Upper lobe of left lung (tissue), 4 donors: ENCODE results near the gene ALDH1A1.

Experiments
- EP300 ChIP-seq, 4 donors: sonication (generic); formaldehyde crosslinking; IDR thresholded peaks; one replicate each; pipeline ENCODE4 v1.5.1; 2017; ENCODE audit warnings: antibody characterized with exemption in 4 of 4, control low read depth in 2 of 4
- POLR2A ChIP-seq, 4 donors: fragments of 450-650 bp; IDR thresholded peaks; one replicate each; pipeline ENCODE4 v1.5.1; 2016 to 2017; ENCODE audit warnings: antibody characterized with exemption in 4 of 4, mild to moderate bottlenecking in 2 of 4
- POLR2AphosphoS5 ChIP-seq, 2 donors: sonication (generic); formaldehyde crosslinking; IDR thresholded peaks; one replicate each; pipeline ENCODE4 v1.5.1; 2017; ENCODE audit warnings: antibody characterized with exemption in 2 of 2
- TF ChIP-seq, protein P1 (sequence below), 6 experiments: fragments of 450-650 bp in 4 of 6; fragments of 200-600 bp in 2 of 6; sonication (generic) in 2 of 6; IDR thresholded peaks; one replicate each; pipeline ENCODE4 v1.5.1; 2016 to 2019; ENCODE audit warnings: antibody characterized with exemption in 6 of 6

GRCh38 chr9:72904267-72905093, 48.4 kb downstream of the ALDH1A1 start:
- TF ChIP-seq, protein P1, sequence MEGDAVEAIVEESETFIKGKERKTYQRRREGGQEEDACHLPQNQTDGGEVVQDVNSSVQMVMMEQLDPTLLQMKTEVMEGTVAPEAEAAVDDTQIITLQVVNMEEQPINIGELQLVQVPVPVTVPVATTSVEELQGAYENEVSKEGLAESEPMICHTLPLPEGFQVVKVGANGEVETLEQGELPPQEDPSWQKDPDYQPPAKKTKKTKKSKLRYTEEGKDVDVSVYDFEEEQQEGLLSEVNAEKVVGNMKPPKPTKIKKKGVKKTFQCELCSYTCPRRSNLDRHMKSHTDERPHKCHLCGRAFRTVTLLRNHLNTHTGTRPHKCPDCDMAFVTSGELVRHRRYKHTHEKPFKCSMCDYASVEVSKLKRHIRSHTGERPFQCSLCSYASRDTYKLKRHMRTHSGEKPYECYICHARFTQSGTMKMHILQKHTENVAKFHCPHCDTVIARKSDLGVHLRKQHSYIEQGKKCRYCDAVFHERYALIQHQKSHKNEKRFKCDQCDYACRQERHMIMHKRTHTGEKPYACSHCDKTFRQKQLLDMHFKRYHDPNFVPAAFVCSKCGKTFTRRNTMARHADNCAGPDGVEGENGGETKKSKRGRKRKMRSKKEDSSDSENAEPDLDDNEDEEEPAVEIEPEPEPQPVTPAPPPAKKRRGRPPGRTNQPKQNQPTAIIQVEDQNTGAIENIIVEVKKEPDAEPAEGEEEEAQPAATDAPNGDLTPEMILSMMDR (IDR thresholded peaks at IDR 0.05): no peak
- TF ChIP-seq POLR2A (IDR thresholded peaks at IDR 0.05) (no peak), POLR2AphosphoS5 (IDR thresholded peaks at IDR 0.05) (no peak), EP300 (IDR thresholded peaks at IDR 0.05) (no peak)
